HG02884 (cell line): ENCODE data around the gene DUSP28.
"Not testable (repeated sequence)": the region's sequence is repeated elsewhere in the genome, so short reads cannot be mapped to it uniquely, and the experiment has no call there.

Experiments used
- ATAC-seq: cut with Tn5 transposase; IDR thresholded peaks from one replicate; pipeline ENCODE4 v1.9.1; 2021; ENCODE audit warnings: mild to moderate bottlenecking, moderate library complexity; ENCODE audit not compliant: unreplicated experiment

Gene DUSP28

GRCh38 chr2:240558236-240558761, 1.9 kb upstream of the DUSP28 start:
- ATAC-seq = no peak

GRCh38 chr2:240559286-240559685, 871 bp upstream of the DUSP28 start:
- no peak for ATAC-seq

DNA sequence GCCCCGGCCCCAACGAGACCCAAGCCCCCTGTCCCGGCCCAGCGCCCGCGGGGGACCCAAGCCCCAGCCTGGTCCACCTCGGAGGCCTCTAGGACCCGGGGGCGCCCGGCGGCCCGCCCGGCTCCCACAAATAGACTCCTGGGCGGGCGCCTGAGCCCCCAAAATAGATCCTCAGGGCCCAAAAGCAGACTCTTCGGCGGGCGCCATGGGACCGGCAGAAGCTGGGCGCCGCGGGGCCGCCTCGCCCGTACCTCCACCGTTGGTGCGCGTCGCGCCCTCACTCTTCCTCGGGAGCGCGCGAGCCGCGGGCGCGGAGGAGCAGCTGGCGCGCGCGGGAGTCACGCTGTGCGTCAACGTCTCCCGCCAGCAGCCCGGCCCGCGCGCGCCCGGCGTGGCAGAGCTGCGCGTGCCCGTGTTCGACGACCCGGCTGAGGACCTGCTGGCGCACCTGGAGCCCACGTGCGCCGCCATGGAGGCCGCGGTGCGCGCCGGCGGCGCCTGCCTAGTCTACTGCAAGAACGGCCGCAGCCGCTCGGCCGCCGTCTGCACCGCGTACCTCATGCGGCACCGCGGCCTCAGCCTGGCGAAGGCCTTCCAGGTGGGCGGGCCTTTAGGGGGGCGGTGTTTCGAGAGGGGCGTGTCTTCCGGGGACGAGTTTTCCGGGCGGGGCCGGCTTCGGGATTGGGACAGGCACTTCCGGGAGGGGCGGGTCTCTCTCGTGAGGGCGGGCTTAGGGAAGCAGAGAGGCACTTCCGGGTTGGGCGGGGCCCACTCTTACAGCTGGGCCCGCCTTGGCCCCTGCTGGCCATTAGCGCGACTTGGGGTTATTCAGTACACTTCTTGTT, 545 bp downstream of the DUSP28 start:
- ATAC-seq = peak; percentile 52

DNA sequence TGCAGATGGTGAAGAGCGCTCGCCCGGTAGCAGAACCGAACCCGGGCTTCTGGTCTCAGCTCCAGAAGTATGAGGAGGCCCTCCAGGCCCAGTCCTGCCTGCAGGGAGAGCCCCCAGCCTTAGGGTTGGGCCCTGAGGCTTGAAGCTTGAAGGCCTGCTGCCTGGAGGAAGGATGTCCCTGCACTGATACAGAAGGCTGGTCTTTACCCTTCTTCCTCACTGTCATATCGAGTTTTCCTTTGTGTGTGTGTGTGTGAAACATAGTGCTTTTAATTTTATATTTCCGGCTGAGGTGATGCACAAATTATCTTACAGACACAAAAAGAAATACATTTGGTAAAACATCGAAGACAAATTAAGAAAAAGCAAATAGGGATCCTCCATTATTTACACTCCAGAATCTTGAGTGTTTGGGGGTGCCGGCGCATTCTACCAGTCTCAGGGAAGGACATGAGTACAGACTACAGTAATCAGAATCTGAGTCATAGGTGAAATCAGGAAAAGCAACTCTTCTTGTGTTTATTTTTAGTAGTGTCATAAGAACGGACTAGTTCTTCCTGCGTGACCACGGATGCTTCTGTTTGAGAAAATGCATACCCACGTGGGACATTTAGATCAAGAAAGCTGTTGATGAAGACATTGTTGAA, 1.3 kb downstream of the DUSP28 start:
- ATAC-seq = no peak

DNA sequence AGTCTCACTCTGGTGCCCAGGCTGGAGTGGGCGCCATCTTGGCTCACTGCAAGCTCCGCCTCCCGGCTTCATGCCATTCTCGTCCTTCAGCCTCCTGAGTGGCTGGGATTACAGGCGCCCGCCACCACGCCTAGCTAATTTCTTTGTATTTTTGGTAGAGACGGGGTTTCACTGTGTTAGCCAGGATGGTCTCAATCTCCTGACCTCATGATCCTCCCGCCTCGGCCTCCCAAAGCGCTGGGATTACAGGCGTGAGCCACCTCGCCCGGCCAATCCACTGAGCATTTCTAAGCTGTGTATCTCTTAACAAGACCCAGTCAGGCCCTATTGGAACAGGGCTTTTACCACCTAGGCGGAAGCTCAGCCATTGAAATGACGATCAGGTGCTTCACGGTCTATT, 3.1 kb downstream of the DUSP28 start:
- ATAC-seq = not testable (repeated sequence)

- ATAC-seq = no peak
These were observed 3.9 kb downstream of the DUSP28 start for GRCh38 chr2:240563951-240564560.

DNA sequence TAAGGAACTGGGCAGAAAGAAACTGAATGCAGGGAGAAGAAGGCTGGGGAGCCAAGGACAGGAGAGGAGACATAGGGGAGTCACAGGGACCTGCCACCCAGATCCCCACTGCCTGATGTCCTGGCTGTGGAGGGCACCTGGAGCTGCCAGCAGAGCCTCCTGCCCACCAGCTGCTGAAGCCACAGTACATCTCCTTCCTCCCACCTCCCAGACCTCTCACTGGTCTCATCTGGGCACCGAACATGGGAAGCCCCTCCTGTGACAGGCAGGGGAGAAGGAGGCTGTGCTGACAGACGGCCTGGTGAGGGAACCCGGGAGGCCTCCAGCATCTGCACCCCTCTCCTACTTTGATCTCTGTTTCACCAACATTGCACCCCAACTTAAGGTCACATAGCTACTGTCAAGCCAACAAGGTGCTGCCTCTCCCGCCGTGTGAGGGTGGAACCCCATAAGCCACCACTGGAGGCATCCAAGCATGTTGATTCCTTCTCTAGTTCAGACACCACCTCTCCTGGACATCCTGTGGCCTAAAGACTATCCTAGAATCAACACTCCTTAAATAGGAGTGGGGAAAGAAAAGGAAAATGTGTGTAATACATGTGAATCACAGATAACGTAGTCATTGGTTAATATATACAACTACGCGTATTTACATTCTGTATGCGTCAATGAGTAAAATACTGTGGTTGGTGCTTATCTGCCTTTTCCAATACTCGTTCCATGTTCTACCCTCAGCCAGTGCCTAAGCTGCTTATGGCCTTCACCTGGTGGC, 4.6 kb downstream of the DUSP28 start:
- no peak for ATAC-seq

DNA sequence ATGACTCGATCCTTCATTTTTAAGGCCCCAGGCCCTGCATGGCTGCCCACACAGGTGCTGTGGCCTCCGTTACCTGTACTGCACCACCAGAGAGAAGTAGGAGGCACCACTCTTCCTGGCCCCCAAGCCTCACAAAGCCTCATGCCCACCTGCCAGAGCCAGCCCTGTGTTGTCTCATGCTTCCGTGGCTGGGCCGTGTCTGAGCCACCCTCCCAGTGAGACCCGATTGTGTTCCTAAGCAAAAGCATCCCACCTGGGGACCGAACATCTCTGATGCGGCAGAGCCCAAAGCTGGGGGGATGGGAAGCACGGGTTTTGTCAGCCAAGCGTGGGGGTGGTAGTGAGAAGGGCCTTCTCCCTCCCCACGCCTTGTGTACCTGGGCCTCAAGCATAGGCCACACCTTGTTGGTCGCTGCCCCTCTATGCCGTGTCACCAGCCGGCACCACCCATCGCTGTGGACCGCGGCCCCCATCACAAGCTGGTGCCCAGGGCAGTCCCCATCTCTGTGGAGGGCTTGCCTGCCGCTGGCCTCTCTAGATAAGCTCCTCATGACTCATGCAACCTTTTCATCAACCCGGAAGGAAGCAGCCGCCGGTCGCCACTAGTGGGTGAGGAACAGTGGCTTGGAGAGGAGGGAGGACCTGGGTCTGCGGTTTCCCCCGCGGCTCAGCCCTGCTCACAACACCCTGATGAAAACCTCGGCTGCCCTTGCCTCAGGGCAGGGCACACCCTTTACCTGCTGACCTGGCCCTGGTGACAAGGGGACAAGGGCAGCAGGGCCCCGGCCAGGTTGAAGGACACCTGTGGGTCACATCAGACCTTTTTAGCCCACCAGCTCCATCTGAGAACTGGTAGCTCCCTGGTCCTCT, 5.4 kb downstream of the DUSP28 start:
- no peak for ATAC-seq

DNA sequence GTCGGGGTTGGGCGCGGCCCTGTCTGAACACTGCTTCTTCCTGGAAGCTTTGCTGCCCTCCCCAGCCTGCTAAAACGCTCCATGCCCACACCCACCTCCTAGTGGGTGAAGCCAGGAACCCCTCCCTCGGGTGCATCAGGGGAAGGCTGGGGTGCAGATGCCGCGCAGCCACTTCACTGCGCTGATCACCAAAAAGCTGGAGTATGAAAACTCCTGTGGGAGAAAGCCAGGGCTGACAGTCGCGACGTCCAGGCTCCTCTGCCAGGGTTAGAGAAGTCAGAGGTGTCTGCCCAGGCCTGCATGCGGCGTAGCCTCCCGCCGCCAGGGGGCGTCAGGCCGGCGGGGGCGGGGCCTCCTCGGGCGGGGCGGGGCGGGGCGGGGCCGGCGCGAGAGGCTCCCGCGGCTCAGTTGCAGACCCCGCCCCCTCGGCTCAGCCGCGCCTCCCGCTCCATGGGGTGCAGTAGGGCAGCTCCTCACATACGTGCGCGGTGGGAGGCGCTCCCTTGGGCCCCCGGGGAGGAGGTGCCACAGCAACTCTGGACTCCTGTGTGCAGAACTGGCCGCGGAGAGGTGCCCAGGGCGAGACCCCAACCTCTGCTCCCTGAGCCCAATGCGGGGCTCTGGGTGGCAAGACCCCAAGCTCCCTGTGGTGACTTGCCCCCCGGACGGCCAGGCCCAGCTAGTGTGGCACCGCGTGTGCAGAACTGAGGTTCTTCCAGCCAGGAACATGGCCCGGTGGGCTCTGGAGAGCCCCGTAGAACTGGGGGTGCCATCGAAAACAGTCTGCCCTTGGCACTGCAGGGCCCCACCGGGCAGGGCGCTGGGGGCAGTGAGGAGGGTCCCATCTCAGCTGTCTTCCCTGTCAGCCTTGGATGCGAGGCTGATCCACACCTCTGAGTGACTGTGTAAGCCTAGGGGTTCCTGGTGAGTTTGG, 6.3 kb downstream of the DUSP28 start:
- ATAC-seq = peak; percentile 43

- ATAC-seq = no peak
These were observed 7.1 kb downstream of the DUSP28 start for GRCh38 chr2:240567137-240567871.

DNA sequence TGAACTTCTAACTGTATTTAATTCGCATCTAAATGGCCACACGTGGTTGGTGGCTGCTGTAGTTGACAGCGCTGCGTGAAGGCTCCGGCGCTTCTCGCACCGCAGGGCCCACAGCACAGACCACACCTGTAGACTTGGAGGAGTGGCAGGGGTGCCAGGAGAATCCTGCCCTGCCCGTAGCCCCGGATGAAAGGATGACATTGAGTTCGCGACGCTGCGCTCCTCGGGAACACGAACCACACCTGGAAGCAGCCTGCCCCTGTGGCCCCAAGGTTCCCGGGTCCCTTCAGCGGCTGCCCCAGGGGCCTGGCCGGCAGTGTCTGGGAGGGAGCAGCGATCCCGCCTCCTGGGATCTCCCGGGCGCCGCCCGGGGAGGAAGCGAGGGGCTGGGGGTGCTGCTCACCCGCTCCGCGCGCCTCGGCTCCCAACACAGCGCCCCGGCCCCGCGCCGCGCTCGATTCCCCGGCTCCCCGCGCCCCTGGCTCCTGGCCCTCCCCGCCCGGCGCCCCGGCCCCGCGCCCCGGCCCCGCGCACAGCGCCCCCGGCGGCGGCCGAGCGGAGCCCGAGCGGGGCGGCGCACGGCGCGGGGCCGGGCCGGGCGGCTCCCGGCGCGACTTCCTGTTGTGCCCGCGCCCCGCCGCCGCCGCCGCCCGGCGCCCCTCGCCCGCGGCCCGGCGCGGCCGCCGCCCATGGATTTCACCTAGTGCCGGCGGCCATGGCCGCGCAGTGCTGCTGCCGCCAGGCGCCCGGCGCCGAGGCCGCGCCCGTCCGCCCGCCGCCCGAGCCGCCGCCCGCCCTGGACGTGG, 7.9 kb downstream of the DUSP28 start, which contains the start of gene RNPEPL1:
Gene RNPEPL1 (plus strand): TSS at position 613 of the 806 bp plus-strand sequence. CDS start 103 bp downstream, at position 716.
- ATAC-seq = peak; percentile 28

GRCh38 chr2:240568678-240569522, 8.7 kb downstream of the DUSP28 start:
- ATAC-seq = peak; percentile 12

GRCh38 chr2:240569523-240569997, 9.4 kb downstream of the DUSP28 start:
- ATAC-seq = no peak

GRCh38 chr2:240569998-240570530, 9.9 kb downstream of the DUSP28 start:
- ATAC-seq = no peak

GRCh38 chr2:240570531-240571313, 10.6 kb downstream of the DUSP28 start:
- ATAC-seq = no peak
